BLaER1 (cell line): ENCODE results near the gene DYNC2I2.

ENCODE experiments used
- H3K27ac ChIP-seq: shearing (Covaris generic); formaldehyde crosslinking; 2 replicates; pipeline ENCODE4 v1.8.1; 2022
- H3K27me3 ChIP-seq: shearing (Covaris generic); formaldehyde crosslinking; 2 replicates; pipeline ENCODE4 v1.8.1; 2022
- H3K36me3 ChIP-seq: shearing (Covaris generic); formaldehyde crosslinking; 2 replicates; pipeline ENCODE4 v1.8.1; 2022
- H3K4me1 ChIP-seq: shearing (Covaris generic); formaldehyde crosslinking; 2 replicates; pipeline ENCODE4 v1.8.1; 2022
- H3K4me2 ChIP-seq: shearing (Covaris generic); formaldehyde crosslinking; 2 replicates; pipeline ENCODE4 v1.8.1; 2022
- H3K4me3 ChIP-seq: shearing (Covaris generic); formaldehyde crosslinking; 2 replicates; pipeline ENCODE4 v1.8.1; 2022
- H3K9ac ChIP-seq: shearing (Covaris generic); formaldehyde crosslinking; 2 replicates; pipeline ENCODE4 v1.8.1; 2022
- H3K9me3 ChIP-seq: shearing (Covaris generic); formaldehyde crosslinking; 2 replicates; pipeline ENCODE4 v1.8.1; 2022
- H4K20me1 ChIP-seq: shearing (Covaris generic); formaldehyde crosslinking; 2 replicates; pipeline ENCODE4 v1.8.1; 2022
- Cebpa-rat ChIP-seq: shearing (Covaris generic); IDR thresholded peaks from 2 replicates; pipeline ENCODE4 v1.8.1; 2022

DYNC2I2 gene

DNA sequence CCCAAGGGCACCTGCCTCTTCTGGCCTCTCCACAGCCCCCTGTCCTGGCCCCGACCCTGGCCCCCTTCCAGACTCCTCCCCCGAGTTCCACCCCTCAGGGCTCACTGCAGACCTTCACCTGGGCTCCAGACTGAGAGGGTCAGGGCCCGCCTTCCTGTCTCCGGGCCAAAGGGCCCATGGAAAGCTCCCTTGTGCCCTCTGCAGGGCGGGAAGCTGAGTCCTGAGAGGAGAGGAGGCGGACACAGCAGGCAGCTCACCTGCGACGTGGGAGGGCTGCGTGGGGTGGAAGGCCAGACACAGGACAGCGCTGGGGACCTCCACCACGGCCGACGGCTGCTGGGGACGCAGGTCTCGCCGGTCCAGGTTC, 20.6 kb downstream of the DYNC2I2 start:
- no peaks in the 10 kb centered on the region for H3K27me3 ChIP-seq
- no peak overlapping the region for H3K4me2 ChIP-seq
- H3K9ac ChIP-seq: no peak overlapping the region
- peak overlapping the region; percentile 77 for H3K27ac ChIP-seq
- H3K36me3 ChIP-seq: peaks cover 99% of the 10 kb centered on the region
- H3K4me1 ChIP-seq: peaks cover 41% of the 10 kb centered on the region
- H4K20me1 ChIP-seq: peaks cover 45% of the 10 kb centered on the region
- no peak for TF ChIP-seq Cebpa-rat
- no peaks in the 10 kb centered on the region for H3K9me3 ChIP-seq
- no peak overlapping the region for H3K4me3 ChIP-seq

DNA sequence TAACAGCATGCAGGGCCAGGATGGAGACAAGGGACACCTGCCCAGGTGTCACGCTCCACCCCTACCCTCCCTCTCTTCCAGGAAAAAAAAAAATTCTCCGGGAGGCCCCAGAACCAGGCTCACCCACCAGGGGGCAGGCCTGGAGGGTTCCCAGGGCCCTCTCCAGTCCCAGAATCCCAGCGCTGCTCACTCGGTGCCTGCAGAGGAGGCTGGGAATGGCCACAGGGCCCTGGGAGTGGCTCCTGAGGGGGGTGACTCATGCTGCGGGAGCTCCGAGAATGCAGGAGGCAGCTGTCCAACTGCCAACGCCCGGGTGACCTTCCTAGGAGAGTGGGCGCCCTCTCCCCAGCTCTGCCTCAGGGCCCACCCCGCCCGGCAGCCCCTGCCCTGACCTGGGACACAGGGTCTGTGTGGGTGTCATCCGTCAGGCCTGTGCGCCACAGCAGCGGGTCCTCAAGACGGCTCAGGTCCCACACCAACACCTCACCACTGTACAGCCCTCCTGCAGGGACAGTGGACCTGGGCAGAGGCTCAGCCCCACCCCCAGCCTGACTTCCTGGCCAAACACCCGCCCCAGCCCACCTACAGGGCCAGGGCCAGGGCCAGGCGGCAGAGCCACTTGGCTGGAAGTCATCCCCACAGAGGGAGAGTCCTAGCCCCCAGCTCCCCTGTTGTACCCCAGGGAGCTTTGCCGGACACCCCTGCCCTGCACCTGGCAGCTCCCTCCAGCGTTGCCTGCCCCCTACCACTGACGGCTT, 21.2 kb downstream of the DYNC2I2 start:
- no peaks in the 10 kb centered on the region for H3K9me3 ChIP-seq
- H4K20me1 ChIP-seq: peaks cover 45% of the 10 kb centered on the region
- TF ChIP-seq Cebpa-rat: no peak
- H3K4me2 ChIP-seq: no peak overlapping the region
- H3K4me1 ChIP-seq: peaks cover 38% of the 10 kb centered on the region
- no peak overlapping the region; the same call in 1 of the 2 replicates for H3K27ac ChIP-seq
- peaks cover 100% of the 10 kb centered on the region for H3K36me3 ChIP-seq
- no peaks in the 10 kb centered on the region for H3K27me3 ChIP-seq
- no peak overlapping the region for H3K4me3 ChIP-seq
- no peak overlapping the region for H3K9ac ChIP-seq

DNA sequence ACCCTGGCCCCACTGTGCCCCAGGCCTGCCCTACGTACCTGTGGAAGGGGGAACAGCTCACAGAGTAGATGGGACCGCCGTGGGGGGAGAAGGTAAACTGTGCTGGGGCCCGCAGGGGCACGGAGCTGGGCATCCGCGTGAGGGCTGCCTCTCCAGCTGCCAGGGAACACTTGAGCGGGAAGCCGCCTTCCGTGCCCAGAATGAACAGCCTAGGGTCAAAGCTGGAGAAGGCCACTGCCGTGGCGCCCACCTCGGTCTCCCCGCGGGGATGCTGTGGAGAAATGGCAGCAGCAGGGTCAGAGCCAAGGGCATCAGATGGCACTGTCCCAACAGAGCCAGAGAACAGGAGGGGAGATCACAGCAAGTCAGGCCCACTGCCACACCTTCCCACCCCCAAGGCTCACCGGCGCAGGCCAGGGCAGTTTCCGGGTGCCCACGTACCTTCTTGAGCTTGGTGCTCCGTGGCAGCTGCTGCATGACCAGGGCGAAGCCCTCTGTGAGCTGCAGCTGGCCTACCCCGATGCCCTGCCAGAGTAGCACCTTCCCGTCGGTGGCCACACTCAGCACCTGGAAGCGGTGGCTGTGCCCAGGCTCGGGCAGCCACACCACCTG, 21.9 kb downstream of the DYNC2I2 start:
- H3K27ac ChIP-seq: no peak overlapping the region

DNA sequence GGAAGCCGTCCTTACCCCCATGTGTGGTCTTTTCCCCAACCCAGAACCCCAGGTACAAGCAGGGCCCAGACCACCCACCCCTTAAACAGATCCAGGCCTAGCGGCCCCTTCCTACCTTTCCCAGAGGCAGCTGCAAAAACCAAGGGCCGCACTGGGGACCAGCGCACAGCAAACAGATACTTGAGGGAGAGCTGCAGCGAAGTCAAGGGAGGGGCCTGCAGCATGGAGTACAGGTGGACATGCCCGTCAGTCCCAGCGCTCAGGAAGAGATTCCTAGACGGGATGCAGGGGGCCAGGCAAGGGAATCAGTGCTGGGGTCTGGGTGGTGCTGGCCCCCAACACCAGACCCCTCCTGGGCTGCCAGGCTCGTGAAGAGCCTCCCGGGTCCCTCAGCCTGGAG, 22.5 kb downstream of the DYNC2I2 start:
- peaks cover 57% of the 10 kb centered on the region for H4K20me1 ChIP-seq
- H3K4me3 ChIP-seq: no peak overlapping the region
- TF ChIP-seq Cebpa-rat: no peak
- H3K9me3 ChIP-seq: no peaks in the 10 kb centered on the region
- H3K27ac ChIP-seq: no peak overlapping the region
- no peaks in the 10 kb centered on the region for H3K27me3 ChIP-seq
- no peak overlapping the region for H3K4me2 ChIP-seq
- H3K4me1 ChIP-seq: peaks cover 26% of the 10 kb centered on the region
- peaks cover 100% of the 10 kb centered on the region for H3K36me3 ChIP-seq
- no peak overlapping the region for H3K9ac ChIP-seq

More for the DNA sequence above, 21.9 kb downstream of the DYNC2I2 start:
- Histone ChIP-seq H3K36me3 (peaks cover 100% of the 10 kb centered on the region), H3K4me2 (no peak overlapping the region), H3K4me3 (no peak overlapping the region), H4K20me1 (peaks cover 51% of the 10 kb centered on the region), H3K9me3 (no peaks in the 10 kb centered on the region), H3K4me1 (peaks cover 31% of the 10 kb centered on the region), H3K27me3 (no peaks in the 10 kb centered on the region), H3K9ac (no peak overlapping the region)
- no peak for TF ChIP-seq Cebpa-rat

DNA sequence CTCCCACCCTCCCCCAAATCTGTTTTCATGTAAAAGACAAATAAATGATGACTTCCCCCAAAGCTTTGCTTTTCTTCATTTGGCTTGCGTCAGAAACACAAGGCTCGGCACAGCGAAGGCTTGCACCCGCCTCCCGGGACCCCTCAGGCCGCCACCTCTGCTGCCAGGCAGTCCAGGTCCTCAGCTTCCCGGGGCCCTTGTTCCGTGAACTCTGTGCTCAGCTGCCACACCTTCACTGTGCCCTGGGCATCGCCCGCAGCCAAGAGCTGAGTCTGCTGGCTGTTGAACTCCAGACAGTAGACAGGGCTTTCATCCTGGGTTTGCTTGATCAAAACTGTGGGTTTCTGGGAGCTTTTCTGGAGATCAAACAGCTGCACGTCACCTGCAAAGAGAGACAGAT, 23.0 kb downstream of the DYNC2I2 start:
- no peaks in the 10 kb centered on the region for H3K9me3 ChIP-seq
- H3K36me3 ChIP-seq: peaks cover 100% of the 10 kb centered on the region
- no peak for TF ChIP-seq Cebpa-rat
- H3K27ac ChIP-seq: no peak overlapping the region
- no peak overlapping the region for H3K4me3 ChIP-seq
- H3K27me3 ChIP-seq: no peaks in the 10 kb centered on the region
- no peak overlapping the region for H3K9ac ChIP-seq
- no peak overlapping the region for H3K4me2 ChIP-seq
- peaks cover 20% of the 10 kb centered on the region for H3K4me1 ChIP-seq
- peaks cover 62% of the 10 kb centered on the region for H4K20me1 ChIP-seq

DNA sequence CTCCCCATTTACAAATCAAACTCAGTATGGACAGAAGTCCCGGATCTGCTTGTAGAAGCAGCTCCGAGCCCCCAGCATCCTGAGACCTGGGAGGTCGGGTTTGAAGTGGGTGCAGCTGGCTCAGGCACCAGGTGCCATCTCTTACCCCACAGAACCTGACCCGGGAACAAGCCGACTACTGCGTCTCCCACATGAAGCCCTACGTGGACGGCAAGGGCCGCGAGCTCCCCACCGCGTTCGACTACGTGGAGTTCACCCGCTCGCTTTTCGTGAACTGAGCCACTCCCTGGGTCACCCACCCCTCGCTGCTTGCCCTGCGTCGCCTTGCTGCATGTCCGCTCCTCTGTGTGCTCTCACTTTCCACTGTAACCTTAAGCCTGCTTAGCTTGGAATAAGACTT, 23.6 kb downstream of the DYNC2I2 start:
- H4K20me1 ChIP-seq: peaks cover 68% of the 10 kb centered on the region
- H3K36me3 ChIP-seq: peaks cover 100% of the 10 kb centered on the region
- no peaks in the 10 kb centered on the region for H3K27me3 ChIP-seq
- no peak overlapping the region for H3K27ac ChIP-seq
- TF ChIP-seq Cebpa-rat: no peak
- no peak overlapping the region for H3K4me2 ChIP-seq
- no peaks in the 10 kb centered on the region for H3K9me3 ChIP-seq
- H3K9ac ChIP-seq: no peak overlapping the region
- peaks cover 15% of the 10 kb centered on the region for H3K4me1 ChIP-seq
- no peak overlapping the region for H3K4me3 ChIP-seq

DNA sequence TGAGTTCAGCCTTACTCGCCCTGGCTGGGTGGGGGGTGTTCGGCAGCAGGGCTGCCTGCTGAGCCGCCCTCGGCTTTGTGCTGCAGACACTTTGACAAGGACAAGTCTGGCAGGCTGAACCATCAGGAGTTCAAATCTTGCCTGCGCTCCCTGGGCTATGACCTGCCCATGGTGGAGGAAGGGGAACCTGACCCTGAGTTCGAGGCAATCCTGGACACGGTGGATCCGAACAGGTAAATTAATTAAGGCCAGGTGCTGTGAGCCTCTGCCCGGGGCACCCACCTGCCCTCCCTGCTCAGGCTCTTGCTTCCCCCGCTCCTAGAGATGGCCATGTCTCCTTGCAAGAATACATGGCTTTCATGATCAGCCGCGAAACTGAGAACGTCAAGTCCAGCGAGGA, 24.2 kb downstream of the DYNC2I2 start:
- peaks cover 72% of the 10 kb centered on the region for H4K20me1 ChIP-seq
- H3K36me3 ChIP-seq: peaks cover 100% of the 10 kb centered on the region

GRCh38 chr9:128632066-128632465, 24.6 kb downstream of the DYNC2I2 start:
- no peak overlapping the region for H3K4me3 ChIP-seq
- H3K4me2 ChIP-seq: no peak overlapping the region
- TF ChIP-seq Cebpa-rat: no peak
- H3K36me3 ChIP-seq: peaks cover 100% of the 10 kb centered on the region
- H3K9me3 ChIP-seq: no peaks in the 10 kb centered on the region
- H3K4me1 ChIP-seq: peaks cover 5% of the 10 kb centered on the region
- H3K27me3 ChIP-seq: no peaks in the 10 kb centered on the region
- no peak overlapping the region for H3K27ac ChIP-seq
- peaks cover 71% of the 10 kb centered on the region for H4K20me1 ChIP-seq
- no peak overlapping the region for H3K9ac ChIP-seq

More for the DNA sequence above, 24.2 kb downstream of the DYNC2I2 start:
- H3K4me1 ChIP-seq: peaks cover 9% of the 10 kb centered on the region
- no peak overlapping the region for H3K4me2 ChIP-seq
- H3K4me3 ChIP-seq: no peak overlapping the region
- no peak overlapping the region for H3K9ac ChIP-seq
- no peak overlapping the region for H3K27ac ChIP-seq
- no peaks in the 10 kb centered on the region for H3K27me3 ChIP-seq
- no peak for TF ChIP-seq Cebpa-rat
- no peaks in the 10 kb centered on the region for H3K9me3 ChIP-seq

DNA sequence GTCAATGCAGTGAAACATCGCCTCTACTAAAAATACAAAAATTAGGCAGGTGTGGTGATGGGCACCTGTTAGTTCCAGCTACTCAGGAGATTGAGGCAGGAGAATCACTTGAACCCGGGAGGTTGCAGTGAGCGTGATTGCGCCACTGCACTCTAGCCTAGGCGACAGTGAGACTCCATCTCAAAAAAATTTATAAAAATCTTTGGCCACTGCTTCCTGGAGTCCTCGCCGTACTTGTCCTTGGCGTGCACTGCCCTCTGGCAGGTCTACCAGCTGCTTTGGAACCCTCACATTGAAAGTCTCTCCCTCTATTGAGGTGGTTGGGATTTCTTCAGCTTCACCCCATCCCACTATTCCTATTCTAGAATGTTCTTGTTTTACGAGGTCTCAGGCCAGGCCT, 25.0 kb downstream of the DYNC2I2 start:
- H3K4me3 ChIP-seq: no peak overlapping the region

DNA sequence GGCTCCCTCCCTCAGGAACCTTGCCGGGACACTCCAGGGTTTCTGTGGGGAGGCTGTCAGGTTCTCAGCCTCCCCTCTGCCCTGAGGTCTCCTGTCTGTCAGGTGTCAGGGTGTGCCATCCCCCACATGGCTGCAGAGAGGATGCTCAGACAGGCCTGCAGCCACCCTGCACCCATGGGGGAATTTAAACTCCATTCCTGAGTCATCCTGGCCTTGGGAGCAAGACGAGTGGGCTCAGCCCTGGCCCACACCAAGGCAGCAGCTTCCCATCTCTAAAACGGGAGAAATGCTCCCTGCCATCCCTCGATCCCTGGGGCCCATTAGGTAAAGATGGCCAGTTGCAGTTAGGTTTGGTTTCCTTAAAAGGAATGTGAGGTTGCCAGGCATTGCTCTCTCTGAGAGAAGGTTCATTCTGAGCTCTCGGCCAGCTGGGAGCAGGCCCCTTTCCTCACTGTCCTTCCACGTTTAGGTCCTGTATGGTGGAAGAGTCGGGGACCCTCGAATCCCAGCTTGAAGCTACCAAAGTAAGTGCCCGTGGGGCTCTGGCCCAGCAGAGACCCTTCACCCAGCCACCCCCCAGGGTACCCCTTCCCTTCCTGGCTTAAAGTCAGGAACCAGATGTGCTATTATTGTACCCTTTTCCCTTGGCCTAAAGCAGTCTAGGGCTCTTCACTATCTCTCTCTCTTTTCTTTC, 26.6 kb downstream of the DYNC2I2 start:
- no peak overlapping the region for H3K4me2 ChIP-seq
- H4K20me1 ChIP-seq: peaks cover 75% of the 10 kb centered on the region
- no peak overlapping the region for H3K9ac ChIP-seq
- peaks cover 100% of the 10 kb centered on the region for H3K36me3 ChIP-seq
- H3K4me1 ChIP-seq: no peaks in the 10 kb centered on the region
- H3K27me3 ChIP-seq: no peaks in the 10 kb centered on the region
- H3K9me3 ChIP-seq: no peaks in the 10 kb centered on the region
- TF ChIP-seq Cebpa-rat: no peak
- H3K4me3 ChIP-seq: no peak overlapping the region
- H3K27ac ChIP-seq: no peak overlapping the region

More for the DNA sequence above, 25.0 kb downstream of the DYNC2I2 start:
- H3K4me2 ChIP-seq: no peak overlapping the region
- no peak overlapping the region for H3K27ac ChIP-seq
- H3K9ac ChIP-seq: no peak overlapping the region
- H3K27me3 ChIP-seq: no peaks in the 10 kb centered on the region
- no peaks in the 10 kb centered on the region for H3K9me3 ChIP-seq
- peaks cover 71% of the 10 kb centered on the region for H4K20me1 ChIP-seq
- peaks cover 100% of the 10 kb centered on the region for H3K36me3 ChIP-seq
- no peak for TF ChIP-seq Cebpa-rat
- peaks cover under 1% of the 10 kb centered on the region; the same call in 1 of the 2 replicates for H3K4me1 ChIP-seq
